Subcutaneous adipose tissue (tissue), 4 donors: Measurements from ENCODE around the gene KRT14. TPM values are rescaled to one million over a fixed set of nuclear protein-coding genes. Genes with fewer than 3 reads are reported as not detected.

Experiments
- total RNA-seq, 4 donors: library from RNA; depleted of rRNA; stranded (reverse); fragments of >200 nt; gene quantifications; one replicate each; pipeline ENCODE4 v1.1.0, GENCODE V29; 2016
- TF ChIP-seq, protein P1 (sequence below): fragments of 450-650 bp; IDR thresholded peaks from one replicate; pipeline ENCODE4 v1.5.1; 2016; ENCODE audit warnings: low read depth, mild to moderate bottlenecking, control low read depth, antibody characterized with exemption, moderate library complexity

The KRT14 gene
- total RNA-seq, 4 donors from 2014 or later, result 2.0 to 2.1 TPM; not detected in 2

GRCh38 chr17:41551365-41551764 is 35.3 kb downstream of the KRT14 start:
- TF ChIP-seq, protein P1, sequence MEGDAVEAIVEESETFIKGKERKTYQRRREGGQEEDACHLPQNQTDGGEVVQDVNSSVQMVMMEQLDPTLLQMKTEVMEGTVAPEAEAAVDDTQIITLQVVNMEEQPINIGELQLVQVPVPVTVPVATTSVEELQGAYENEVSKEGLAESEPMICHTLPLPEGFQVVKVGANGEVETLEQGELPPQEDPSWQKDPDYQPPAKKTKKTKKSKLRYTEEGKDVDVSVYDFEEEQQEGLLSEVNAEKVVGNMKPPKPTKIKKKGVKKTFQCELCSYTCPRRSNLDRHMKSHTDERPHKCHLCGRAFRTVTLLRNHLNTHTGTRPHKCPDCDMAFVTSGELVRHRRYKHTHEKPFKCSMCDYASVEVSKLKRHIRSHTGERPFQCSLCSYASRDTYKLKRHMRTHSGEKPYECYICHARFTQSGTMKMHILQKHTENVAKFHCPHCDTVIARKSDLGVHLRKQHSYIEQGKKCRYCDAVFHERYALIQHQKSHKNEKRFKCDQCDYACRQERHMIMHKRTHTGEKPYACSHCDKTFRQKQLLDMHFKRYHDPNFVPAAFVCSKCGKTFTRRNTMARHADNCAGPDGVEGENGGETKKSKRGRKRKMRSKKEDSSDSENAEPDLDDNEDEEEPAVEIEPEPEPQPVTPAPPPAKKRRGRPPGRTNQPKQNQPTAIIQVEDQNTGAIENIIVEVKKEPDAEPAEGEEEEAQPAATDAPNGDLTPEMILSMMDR, result no peak

DNA sequence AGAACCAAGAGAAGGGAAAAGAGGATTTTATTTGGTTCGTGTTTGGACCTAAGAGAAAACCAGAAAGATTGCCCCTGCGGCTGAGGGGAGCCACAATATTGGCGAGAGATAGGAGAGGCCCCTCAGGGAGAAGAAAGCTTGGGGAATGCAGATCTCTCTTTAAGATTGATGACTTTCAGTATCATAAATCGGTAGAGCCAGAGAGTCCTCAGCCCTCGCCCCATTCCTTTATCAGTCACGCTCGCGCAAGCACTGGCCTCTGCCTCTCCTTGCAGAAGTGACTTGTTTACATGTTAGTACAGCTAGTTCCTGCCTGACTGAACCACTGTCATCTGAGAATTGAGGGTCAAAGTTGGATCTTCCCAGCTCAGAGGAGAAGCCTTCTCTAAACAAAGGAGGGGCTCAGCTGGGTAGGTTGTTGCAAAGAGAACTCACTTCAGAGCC is 37.1 kb downstream of the KRT14 start:
- TF ChIP-seq, protein P1, result no peak

DNA sequence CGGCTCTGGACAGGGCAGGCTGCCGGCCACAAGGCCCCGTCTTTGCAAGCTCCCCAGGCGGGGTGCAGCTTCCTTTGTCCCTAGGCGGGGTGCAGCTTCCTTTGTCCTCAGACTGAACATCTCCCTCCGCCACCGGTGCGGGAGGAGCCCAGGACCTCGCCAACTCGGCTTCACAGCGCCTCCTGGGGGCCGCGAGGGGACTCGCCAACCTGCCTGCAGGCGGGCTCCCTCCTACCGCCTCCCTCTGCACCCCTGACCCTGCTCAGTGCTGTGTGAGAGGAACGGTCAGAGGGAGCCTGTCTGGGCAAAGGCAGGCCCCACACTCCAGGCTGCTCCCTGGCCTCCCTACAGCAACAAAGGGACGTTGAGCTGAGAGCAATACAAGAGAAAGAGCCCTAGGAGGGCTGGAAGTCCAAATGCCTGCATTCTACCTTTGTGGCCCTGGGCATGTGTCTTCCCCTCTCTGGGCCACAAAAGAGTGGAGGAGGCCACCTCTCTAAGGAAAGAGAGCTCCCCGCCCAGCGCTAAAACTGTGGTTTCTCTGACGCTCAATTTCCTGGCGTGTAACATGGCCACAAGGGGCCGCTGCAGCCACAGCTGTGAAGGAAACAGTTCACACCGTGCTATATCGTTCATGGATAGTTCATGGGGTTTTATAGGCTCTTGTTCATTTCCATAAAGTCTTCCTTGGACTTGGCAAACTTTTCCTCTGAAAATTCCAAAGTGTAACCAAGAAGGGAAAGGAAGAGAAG is 37.7 kb downstream of the KRT14 start:
- TF ChIP-seq, protein P1, result no peak

GRCh38 chr17:41547921-41548843 is 38.5 kb downstream of the KRT14 start:
- TF ChIP-seq, protein P1, result no peak

DNA sequence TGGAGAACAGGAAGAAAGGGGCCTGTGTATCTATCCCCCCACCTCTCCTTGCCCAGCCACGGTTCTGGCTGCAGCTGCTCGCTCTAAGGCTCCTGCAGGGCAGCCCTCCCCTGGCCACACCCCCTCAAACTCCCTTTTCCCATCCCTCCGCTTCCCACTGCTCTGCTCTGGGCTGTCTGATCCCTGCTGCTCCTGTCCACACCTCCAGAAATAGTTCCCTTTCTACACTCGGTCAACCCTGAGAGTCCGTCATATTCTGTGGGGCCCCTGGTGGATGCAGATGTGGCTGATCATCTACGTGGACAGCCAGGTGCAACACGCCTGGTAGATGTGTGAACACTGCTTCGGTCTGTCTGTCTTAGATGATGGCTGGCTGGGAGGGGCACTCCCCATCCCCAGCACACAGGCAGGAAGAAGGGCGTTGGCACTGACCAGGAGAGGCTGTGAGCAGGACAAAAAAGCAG is 39.3 kb downstream of the KRT14 start:
- TF ChIP-seq, protein P1, result no peak

- TF ChIP-seq, protein P1, result no peak
Measured at GRCh38 chr17:41546819-41547218, 39.9 kb downstream of the KRT14 start.
